Smooth muscle cell (in vitro differentiated cells): ENCODE results near the gene ZACN. TPM values are rescaled to one million over a fixed set of nuclear protein-coding genes. Genes with fewer than 3 reads are reported as not detected.

ENCODE experiments used
- DNase-seq: peaks from one replicate; lab custom pipeline; 2025; ENCODE audit not compliant: unreplicated experiment; lab: John Stamatoyannopoulos, UW
- H2AFZ ChIP-seq: fragments of 200-600 bp; sonication (generic); 2 replicates; pipeline ENCODE4 v1.6.0; 2016; ENCODE audit warnings: antibody characterized with exemption, low read depth, mild to moderate bottlenecking
- H3F3A ChIP-seq: fragments of 200-600 bp; sonication (generic); 2 replicates; pipeline ENCODE4 v1.6.0; 2017; ENCODE audit warnings: antibody characterized with exemption, low read depth
- H3K27ac ChIP-seq: fragments of 200-600 bp; sonication (generic); 2 replicates; pipeline ENCODE4 v1.5.1; 2016; ENCODE audit warnings: low read depth, mild to moderate bottlenecking
- H3K27me3 ChIP-seq: fragments of 200-600 bp; sonication (generic); 2 replicates; pipeline ENCODE4 v1.6.1; 2016; ENCODE audit warnings: low read depth, mild to moderate bottlenecking
- H3K36me3 ChIP-seq: fragments of 200-600 bp; sonication (generic); 2 replicates; pipeline ENCODE4 v1.5.1; 2016; ENCODE audit warnings: low read depth
- H3K4me1 ChIP-seq: fragments of 200-600 bp; sonication (generic); 2 replicates; pipeline ENCODE4 v1.5.1; 2016; ENCODE audit warnings: low read depth
- H3K4me2 ChIP-seq: fragments of 200-600 bp; sonication (generic); 2 replicates; pipeline ENCODE4 v1.6.0; 2016; ENCODE audit warnings: mild to moderate bottlenecking
- H3K4me3 ChIP-seq: fragments of 200-600 bp; sonication (generic); 2 replicates; pipeline ENCODE4 v1.5.1; 2016; ENCODE audit warnings: mild to moderate bottlenecking
- H3K79me2 ChIP-seq: fragments of 200-600 bp; sonication (generic); 2 replicates; pipeline ENCODE4 v1.6.0; 2016; ENCODE audit warnings: low read depth, mild to moderate bottlenecking
- H3K9ac ChIP-seq: fragments of 200-600 bp; sonication (generic); 2 replicates; pipeline ENCODE4 v1.6.0; 2016; ENCODE audit warnings: low read depth
- H3K9me3 ChIP-seq: fragments of 200-600 bp; sonication (generic); replicated peaks from 2 replicates; pipeline ENCODE4 v1.5.1; 2016; ENCODE audit warnings: low read depth
- H4K20me1 ChIP-seq: fragments of 200-600 bp; sonication (generic); 2 replicates; pipeline ENCODE4 v1.6.0; 2016; ENCODE audit warnings: low read depth
- CTCF ChIP-seq: fragments of 200-600 bp; sonication (generic); IDR thresholded peaks from 2 replicates; pipeline ENCODE4 v1.5.1; 2017; ENCODE audit warnings: borderline replicate concordance, mild to moderate bottlenecking, antibody characterized with exemption; ENCODE audit not compliant: insufficient read depth, poor library complexity, severe bottlenecking
- WGBS: methylation state at CpG from one replicate; pipeline ENCODE4 v1.1.7; 2016; ENCODE audit warnings: low lambda C conversion rate; 5-methylcytosine and 5-hydroxymethylcytosine counted together
- polyA plus RNA-seq: library from polyadenylated mRNA; unstranded; fragments of >200 nt; fragmentation: Nextera tagmentation; extraction: Ambion mirVana; gene quantifications from 2 replicates; pipeline ENCODE4 v1.2.1, GENCODE V29; 2016
- total RNA-seq: library from RNA; depleted of rRNA; stranded (reverse); fragments of >200 nt; gene quantifications from 2 replicates; pipeline ENCODE4 v1.2.3, GENCODE V29; 2014

ZACN gene
- total and polyA plus RNA-seq, 2 experiments from 2014 or later = 3.4 TPM; not detected in 1

GRCh38 chr17:76046064-76046463, 32.9 kb upstream of the ZACN start:
- no peaks in the 10 kb centered on the region for H3K27me3 ChIP-seq
- peaks cover 8% of the 10 kb centered on the region for H3K36me3 ChIP-seq
- H2AFZ ChIP-seq = no peak overlapping the region
- DNase-seq = no peak
- no peak overlapping the region for H3K4me2 ChIP-seq
- WGBS = 91% methylated on average over 8 of the region's 8 CpGs
- H3K79me2 ChIP-seq = peaks cover 3% of the 10 kb centered on the region
- TF ChIP-seq CTCF = no peak
- no peaks in the 10 kb centered on the region for H3K9me3 ChIP-seq
- peaks cover 62% of the 10 kb centered on the region for H4K20me1 ChIP-seq
- no peak overlapping the region for H3K27ac ChIP-seq
- H3K4me3 ChIP-seq = no peak overlapping the region
- peaks cover 4% of the 10 kb centered on the region for H3K4me1 ChIP-seq
- no peak overlapping the region for H3K9ac ChIP-seq
- no peaks in the 10 kb centered on the region for H3F3A ChIP-seq

DNA sequence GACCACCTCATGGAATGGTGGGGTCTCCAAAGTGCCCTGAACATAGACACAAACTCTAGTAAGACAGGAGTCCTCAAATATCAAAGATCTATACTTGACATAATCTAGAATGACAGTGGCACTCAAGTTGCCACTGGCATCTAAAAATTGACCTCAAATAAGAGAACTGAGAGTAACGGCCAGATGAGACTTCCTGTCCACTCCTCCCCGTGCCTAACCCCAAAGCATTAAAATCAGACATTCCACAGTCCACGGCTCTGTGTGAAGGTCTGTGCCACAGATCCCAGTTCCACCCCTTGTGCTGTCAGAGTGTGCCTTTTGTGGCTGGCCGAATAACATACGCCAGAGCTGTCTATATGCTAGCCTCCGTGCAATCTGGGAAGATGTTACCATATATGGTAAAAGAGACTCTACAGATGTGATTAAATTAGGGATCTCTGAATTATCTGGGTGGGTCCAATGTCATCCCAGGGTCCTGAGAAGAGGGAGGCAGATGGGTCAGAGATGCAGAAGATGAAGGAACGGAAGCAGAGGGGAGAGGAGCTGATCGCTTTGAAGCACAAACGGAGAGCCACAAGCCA, 30.9 kb upstream of the ZACN start:
- peaks cover 4% of the 10 kb centered on the region for H3K4me1 ChIP-seq
- peaks cover 18% of the 10 kb centered on the region for H3K79me2 ChIP-seq
- peaks cover 8% of the 10 kb centered on the region for H3K36me3 ChIP-seq
- no peak overlapping the region for H3K4me2 ChIP-seq
- H3K27me3 ChIP-seq = no peaks in the 10 kb centered on the region
- H3K4me3 ChIP-seq = no peak overlapping the region
- H3K27ac ChIP-seq = no peak overlapping the region
- no peak for TF ChIP-seq CTCF
- H4K20me1 ChIP-seq = peaks cover 71% of the 10 kb centered on the region
- H3K9me3 ChIP-seq = no peaks in the 10 kb centered on the region
- H3K9ac ChIP-seq = no peak overlapping the region
- 92% methylated on average over 9 of the region's 9 CpGs for WGBS
- H2AFZ ChIP-seq = no peak overlapping the region
- H3F3A ChIP-seq = no peaks in the 10 kb centered on the region
- DNase-seq = no peak

GRCh38 chr17:76048711-76049110, 30.3 kb upstream of the ZACN start:
- Histone ChIP-seq H3K27ac (no peak overlapping the region), H3K4me3 (no peak overlapping the region), H2AFZ (no peak overlapping the region), H3K27me3 (no peaks in the 10 kb centered on the region), H3K9ac (no peak overlapping the region), H3K79me2 (peaks cover 18% of the 10 kb centered on the region), H3K4me1 (peaks cover 4% of the 10 kb centered on the region), H4K20me1 (peaks cover 73% of the 10 kb centered on the region), H3K9me3 (no peaks in the 10 kb centered on the region), H3F3A (peaks cover under 1% of the 10 kb centered on the region), H3K4me2 (no peak overlapping the region), H3K36me3 (peaks cover 8% of the 10 kb centered on the region)
- DNase-seq = no peak
- TF ChIP-seq CTCF = no peak
- WGBS = 86% methylated on average over 9 of the region's 9 CpGs

- no peak for TF ChIP-seq CTCF
- Histone ChIP-seq H3K4me3 (no peak overlapping the region), H3K27ac (no peak overlapping the region), H4K20me1 (peaks cover 74% of the 10 kb centered on the region), H3F3A (peaks cover 5% of the 10 kb centered on the region), H3K9ac (no peak overlapping the region), H3K4me2 (no peak overlapping the region), H3K9me3 (no peaks in the 10 kb centered on the region), H3K79me2 (peaks cover 18% of the 10 kb centered on the region), H3K4me1 (peaks cover 6% of the 10 kb centered on the region), H3K27me3 (no peaks in the 10 kb centered on the region), H2AFZ (no peak overlapping the region), H3K36me3 (peaks cover 8% of the 10 kb centered on the region)
- DNase-seq = no peak
- WGBS = 82% methylated on average over 3 of the region's 3 CpGs
Measured at GRCh38 chr17:76049239-76049638, 29.7 kb upstream of the ZACN start.
